Neural progenitor cell (in vitro differentiated cells): Measurements from ENCODE around the gene AQR.

Experiments
- CTCF ChIP-seq: fragments of 200-600 bp; sonication (generic); IDR thresholded peaks from 2 replicates; pipeline ENCODE4 v1.5.1; 2017; ENCODE audit warnings: antibody characterized with exemption, mild to moderate bottlenecking
- EZH2phosphoT487 ChIP-seq: fragments of 200-600 bp; sonication (generic); IDR thresholded peaks from 2 replicates; pipeline ENCODE4 v1.6.1; 2017; ENCODE audit warnings: antibody characterized with exemption

GRCh38 chr15:34841262-34841725 is 128.2 kb downstream of the AQR start:
- TF ChIP-seq CTCF = no peak
- TF ChIP-seq EZH2phosphoT487 = no peak
